Measurements from ENCODE around the gene ANKRD7.
A peak's percentile ranks its signal among the peaks of the same experiment; 100 is the strongest.

The ANKRD7 gene

DNA sequence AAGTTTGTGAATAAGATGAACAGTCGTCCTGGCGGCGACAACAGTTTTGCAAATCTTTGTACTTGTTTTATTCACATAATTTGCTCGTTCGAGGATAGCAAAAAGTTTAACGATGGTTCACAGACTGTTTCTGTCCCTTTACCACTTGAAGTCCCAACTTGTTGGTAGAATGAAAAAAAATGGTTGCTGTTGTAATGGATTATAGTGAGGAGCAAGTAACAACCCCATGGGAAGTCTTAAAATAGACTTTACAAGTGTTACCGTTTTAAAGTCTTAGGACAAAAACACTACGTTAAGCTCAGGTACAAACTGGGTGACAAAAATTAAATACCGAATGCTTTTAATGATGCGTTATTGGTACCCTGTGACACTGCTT lies 40.0 kb upstream of the ANKRD7 start:
- peak overlapping the region; percentile 66 to 80 for H3K4me3 ChIP-seq (replicated peaks in 1 of 2; ENCODE audit: low read depth in 2 of 2, low read length in 2 of 2)
- no peak for TF ChIP-seq CTCF (IDR thresholded peaks at IDR 0.05; ENCODE audit: low read depth, low read length)
- DNase-seq (ENCODE audit: low read depth in 2 of 2) = peak in 1 of 2 donors; percentile 12

DNA sequence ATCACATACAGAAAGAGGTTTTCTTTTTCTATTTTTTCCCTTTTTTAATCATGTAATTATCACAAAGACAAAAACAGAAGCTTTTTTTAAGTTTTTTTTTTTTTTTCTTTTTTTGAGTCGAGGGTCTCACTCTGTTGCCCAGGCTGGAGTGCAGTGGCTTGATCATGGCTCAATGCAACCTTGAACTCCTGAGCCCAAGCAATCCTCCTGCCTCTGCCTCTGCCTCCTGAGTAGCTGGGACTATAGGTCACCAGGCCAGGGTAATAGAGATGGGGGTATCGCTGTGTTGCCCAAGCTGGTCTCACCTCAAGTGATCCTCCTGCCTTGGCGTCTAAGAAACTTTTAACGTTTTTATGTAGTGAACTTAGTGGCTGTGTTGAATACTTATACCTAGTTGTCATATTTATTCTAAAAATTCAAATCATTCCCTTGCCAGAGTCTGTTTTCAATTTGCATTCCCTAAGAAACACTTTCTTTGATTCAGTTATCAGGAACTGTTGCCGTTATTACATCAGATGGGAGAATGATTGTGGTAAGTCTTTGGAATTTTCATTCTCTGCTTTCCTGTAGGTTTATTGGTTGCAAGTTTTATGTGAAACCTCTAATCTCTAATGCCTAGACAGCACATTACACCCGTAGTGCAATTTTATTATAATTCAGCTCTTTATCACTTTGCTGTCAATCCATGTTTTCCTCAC lies 39.2 kb upstream of the ANKRD7 start:
- no peak for TF ChIP-seq CTCF (IDR thresholded peaks at IDR 0.05; ENCODE audit: low read depth, low read length)
- DNase-seq (ENCODE audit: low read depth in 2 of 2) = peak; percentile 8 to 21
- H3K4me3 ChIP-seq (replicated peaks in 1 of 2; ENCODE audit: low read depth in 2 of 2, low read length in 2 of 2) = peak overlapping the region; percentile 66 to 80

DNA sequence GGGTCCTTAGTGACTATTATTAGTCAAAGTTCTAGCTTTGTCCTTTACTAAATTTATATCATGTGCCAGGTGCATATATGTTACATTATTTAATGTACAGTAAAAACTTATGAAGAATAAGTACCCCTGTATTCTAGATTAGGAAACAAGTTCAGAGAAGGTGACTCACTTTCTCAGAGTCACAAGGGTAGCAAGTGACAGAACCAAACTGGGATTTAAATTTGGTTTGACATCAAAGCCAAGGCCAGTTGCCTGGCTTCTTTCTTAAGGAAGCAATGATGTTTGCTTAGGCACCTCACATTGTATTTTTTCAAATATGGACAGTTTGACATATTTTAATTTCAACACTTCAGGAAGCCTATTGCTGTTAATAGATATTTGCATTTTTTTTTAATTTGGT lies 38.0 kb upstream of the ANKRD7 start:
- DNase-seq (ENCODE audit: low read depth in 2 of 2) = peak in 1 of 2 donors; percentile 13
- H3K4me3 ChIP-seq (replicated peaks in 1 of 2; ENCODE audit: low read depth in 2 of 2, low read length in 2 of 2) = no peak overlapping the region
- TF ChIP-seq CTCF (IDR thresholded peaks at IDR 0.05; ENCODE audit: low read depth, low read length) = no peak

- H3K4me3 ChIP-seq (replicated peaks in 1 of 2; ENCODE audit: low read depth in 2 of 2, low read length in 2 of 2) = no peak overlapping the region
- DNase-seq (ENCODE audit: low read depth in 2 of 2) = no peak
- no peak for TF ChIP-seq CTCF (IDR thresholded peaks at IDR 0.05; ENCODE audit: low read depth, low read length)
Measured at GRCh38 chr7:118194571-118194970, 29.9 kb upstream of the ANKRD7 start.

DNA sequence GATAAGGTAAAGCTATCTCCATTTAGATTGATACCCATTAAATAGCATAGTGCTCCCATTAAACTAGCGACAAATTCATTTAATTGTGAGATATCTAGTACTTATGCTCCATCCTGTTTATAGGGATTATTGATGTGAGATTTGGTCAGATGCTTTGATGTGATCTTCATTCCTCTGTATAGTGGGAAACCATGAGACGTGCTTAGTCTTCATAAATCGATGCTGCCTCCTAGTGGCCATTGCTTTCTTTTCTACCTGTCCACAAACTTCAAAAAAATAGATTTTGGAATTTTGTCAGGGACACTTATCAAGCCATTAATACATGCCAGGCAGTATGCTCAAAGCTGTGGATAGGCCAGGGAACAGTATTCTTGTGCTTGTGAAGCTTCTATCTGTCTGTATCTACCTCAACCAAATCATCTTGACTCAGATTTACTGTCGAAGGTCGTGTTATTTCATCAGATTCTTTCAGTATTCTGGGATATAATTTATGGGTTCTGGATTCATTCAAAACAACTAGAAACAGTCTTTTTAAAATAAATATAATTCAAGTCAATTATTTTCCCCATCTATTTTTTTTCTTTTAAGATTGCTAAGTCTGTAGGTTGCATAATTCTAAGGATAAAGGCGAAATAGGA lies 28.5 kb upstream of the ANKRD7 start:
- H3K4me3 ChIP-seq (replicated peaks in 1 of 2; ENCODE audit: low read depth in 2 of 2, low read length in 2 of 2) = no peak overlapping the region
- TF ChIP-seq CTCF (IDR thresholded peaks at IDR 0.05; ENCODE audit: low read depth, low read length) = peak; percentile 71
- peak; percentile 74 to 77 for DNase-seq (ENCODE audit: low read depth in 2 of 2)

GRCh38 chr7:118202061-118202460 lies 22.4 kb upstream of the ANKRD7 start:
- DNase-seq (ENCODE audit: low read depth in 2 of 2) = peak in 1 of 2 donors; percentile 17
- no peak overlapping the region for H3K4me3 ChIP-seq (replicated peaks in 1 of 2; ENCODE audit: low read depth in 2 of 2, low read length in 2 of 2)
- no peak for TF ChIP-seq CTCF (IDR thresholded peaks at IDR 0.05; ENCODE audit: low read depth, low read length)

All from cardiac fibroblast (primary cell).